ENCODE measurements around the gene GPR55.
A peak's percentile ranks its signal among the peaks of the same experiment; 100 is the strongest.

GPR55 gene

DNA sequence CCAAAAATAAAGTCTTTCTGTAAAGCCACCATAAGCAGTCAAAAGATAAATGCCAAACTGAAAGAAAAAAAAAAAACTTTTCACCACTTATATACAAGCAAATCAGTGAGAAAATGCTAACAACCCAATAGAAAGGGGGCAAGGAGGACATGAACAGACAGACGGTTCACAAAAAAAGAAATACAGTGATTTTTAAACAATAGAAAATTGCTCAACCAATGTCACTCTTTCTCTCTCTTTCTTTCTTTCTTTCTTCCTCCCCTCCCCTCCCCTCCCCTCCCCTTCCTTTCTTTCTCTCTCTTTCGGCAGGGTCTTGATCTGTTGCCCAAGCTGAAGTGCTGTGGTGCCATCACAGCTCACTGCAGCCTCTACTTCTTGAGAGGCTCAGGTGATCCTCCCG is 42.1 kb upstream of the GPR55 start:
- TF ChIP-seq, protein P1, sequence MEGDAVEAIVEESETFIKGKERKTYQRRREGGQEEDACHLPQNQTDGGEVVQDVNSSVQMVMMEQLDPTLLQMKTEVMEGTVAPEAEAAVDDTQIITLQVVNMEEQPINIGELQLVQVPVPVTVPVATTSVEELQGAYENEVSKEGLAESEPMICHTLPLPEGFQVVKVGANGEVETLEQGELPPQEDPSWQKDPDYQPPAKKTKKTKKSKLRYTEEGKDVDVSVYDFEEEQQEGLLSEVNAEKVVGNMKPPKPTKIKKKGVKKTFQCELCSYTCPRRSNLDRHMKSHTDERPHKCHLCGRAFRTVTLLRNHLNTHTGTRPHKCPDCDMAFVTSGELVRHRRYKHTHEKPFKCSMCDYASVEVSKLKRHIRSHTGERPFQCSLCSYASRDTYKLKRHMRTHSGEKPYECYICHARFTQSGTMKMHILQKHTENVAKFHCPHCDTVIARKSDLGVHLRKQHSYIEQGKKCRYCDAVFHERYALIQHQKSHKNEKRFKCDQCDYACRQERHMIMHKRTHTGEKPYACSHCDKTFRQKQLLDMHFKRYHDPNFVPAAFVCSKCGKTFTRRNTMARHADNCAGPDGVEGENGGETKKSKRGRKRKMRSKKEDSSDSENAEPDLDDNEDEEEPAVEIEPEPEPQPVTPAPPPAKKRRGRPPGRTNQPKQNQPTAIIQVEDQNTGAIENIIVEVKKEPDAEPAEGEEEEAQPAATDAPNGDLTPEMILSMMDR (IDR thresholded peaks at IDR 0.05; ENCODE audit: low read depth, low read length, missing control alignments): no peak
- no peak overlapping the region for H3K4me3 ChIP-seq (ENCODE audit: low read depth, low read length)
- DNase-seq (ENCODE audit: low read depth): no peak

- H3K4me3 ChIP-seq (ENCODE audit: low read depth, low read length): no peak overlapping the region
- TF ChIP-seq, protein P1 (IDR thresholded peaks at IDR 0.05; ENCODE audit: low read depth, low read length, missing control alignments): no peak
- DNase-seq (ENCODE audit: low read depth): no peak
Measured at GRCh38 chr2:230964136-230964730, 39.2 kb upstream of the GPR55 start.

DNA sequence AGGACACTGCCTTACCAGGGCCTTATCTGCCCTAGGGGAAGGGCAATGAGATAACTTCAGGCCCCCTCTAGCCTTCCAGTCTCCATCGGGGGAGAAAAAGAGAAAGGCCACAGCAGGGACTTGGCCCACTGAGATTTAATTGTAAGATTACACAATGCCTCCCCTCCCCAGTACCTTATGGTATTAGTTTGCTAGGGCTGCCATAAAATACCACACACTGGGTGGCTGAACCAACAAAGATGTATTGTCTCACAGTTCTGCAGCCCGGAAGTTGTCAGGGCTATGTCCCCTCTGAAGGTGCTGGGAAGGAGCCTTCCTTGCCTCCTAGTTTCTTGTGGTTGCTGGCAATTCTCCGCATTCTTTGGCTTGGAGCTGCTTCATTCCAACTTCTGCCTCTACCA is 36.0 kb upstream of the GPR55 start:
- TF ChIP-seq, protein P1 (IDR thresholded peaks at IDR 0.05; ENCODE audit: low read depth, low read length, missing control alignments): no peak
- DNase-seq (ENCODE audit: low read depth): no peak
- H3K4me3 ChIP-seq (ENCODE audit: low read depth, low read length): no peak overlapping the region

- TF ChIP-seq, protein P1 (IDR thresholded peaks at IDR 0.05; ENCODE audit: low read depth, low read length, missing control alignments): no peak
- H3K4me3 ChIP-seq (ENCODE audit: low read depth, low read length): no peak overlapping the region
- DNase-seq (ENCODE audit: low read depth): no peak
Measured at GRCh38 chr2:230960026-230960425, 35.0 kb upstream of the GPR55 start.

DNA sequence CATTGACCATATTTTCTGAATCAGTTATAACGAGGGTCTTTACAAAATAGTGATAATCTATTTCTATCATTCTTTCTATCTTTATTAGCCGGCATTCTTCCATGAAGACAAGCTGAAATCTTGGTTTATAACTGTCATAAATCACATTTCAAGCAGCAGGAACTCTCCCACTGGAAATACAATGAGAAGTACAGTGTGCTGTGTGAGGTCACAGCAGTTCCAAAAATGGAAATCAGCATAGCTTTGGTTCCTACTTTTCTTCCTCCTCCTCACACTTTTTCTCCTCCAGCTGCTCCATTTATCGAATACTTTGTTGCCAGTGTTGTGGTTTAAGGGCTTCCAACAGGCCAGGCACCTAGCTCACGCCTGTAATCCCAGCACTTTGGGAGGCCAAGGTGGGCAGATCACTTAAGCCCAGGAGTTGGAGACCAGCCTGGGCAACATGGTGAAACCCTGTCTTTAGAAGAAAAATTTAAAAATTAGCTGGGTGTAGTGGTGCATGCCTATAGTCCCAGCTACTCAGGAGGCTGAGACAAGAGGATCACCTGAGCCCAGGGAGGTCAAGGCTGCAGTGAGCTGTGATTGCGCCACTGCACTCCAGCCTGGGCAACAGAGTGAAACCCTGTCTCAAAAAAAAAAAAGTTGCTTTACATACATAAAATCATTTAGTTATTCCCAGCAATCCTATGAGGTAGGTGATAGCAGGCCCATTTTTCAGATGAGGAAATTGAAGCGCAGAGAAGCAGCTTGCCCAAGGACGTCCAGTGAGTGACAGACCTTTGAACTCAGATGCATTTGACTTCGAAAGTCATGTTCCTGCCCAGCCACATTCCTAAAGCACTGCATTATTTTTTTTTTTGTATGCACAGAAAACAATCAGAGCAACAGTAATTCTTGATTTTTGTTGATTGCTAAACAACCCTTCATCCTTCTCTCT is 34.0 kb upstream of the GPR55 start:
- no peak for DNase-seq (ENCODE audit: low read depth)
- no peak overlapping the region for H3K4me3 ChIP-seq (ENCODE audit: low read depth, low read length)
- TF ChIP-seq, protein P1 (IDR thresholded peaks at IDR 0.05; ENCODE audit: low read depth, low read length, missing control alignments): no peak

DNA sequence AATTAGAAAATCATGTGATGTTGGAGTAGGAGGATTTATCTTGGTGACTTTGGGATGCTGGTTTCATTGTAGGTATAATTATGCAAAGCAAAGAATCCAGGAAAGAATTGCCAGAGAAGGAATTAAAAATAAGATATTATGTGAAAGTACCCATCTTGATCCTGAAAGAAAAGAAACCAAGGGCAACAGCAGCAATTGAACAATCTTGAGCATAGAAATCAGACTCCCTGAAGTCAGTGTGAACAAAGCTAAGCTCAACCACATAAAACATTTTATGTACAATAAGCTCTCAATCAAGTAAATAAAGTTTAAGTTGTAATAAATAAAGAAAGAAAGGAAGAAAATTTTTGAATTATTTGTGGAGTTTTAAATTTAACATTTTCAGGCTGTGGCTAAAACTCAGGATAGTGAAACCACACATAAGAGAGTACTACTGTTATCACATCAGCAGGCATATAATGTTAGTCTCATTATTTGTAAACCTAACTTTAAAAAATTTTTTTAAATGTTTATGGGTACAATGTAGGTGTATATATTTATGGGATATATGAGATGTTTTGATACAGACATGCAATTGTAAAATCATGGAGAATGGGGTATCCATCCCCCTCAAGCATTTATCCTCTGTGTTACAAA is 32.8 kb upstream of the GPR55 start:
- TF ChIP-seq, protein P1 (IDR thresholded peaks at IDR 0.05; ENCODE audit: low read depth, low read length, missing control alignments): no peak
- no peak for DNase-seq (ENCODE audit: low read depth)
- peak overlapping the region; percentile 70 for H3K4me3 ChIP-seq (ENCODE audit: low read depth, low read length)

Data from GM12864 (cell line).